ENCODE results near the gene CLTB.

CLTB gene

GRCh38 chr5:176401281-176402205 lies 14.8 kb downstream of the CLTB start:
- no peak for DNase-seq (ENCODE audit: low read depth in 2 of 2)

GRCh38 chr5:176400382-176401156 lies 15.8 kb downstream of the CLTB start:
- no peak for DNase-seq (ENCODE audit: low read depth in 2 of 2)

DNA sequence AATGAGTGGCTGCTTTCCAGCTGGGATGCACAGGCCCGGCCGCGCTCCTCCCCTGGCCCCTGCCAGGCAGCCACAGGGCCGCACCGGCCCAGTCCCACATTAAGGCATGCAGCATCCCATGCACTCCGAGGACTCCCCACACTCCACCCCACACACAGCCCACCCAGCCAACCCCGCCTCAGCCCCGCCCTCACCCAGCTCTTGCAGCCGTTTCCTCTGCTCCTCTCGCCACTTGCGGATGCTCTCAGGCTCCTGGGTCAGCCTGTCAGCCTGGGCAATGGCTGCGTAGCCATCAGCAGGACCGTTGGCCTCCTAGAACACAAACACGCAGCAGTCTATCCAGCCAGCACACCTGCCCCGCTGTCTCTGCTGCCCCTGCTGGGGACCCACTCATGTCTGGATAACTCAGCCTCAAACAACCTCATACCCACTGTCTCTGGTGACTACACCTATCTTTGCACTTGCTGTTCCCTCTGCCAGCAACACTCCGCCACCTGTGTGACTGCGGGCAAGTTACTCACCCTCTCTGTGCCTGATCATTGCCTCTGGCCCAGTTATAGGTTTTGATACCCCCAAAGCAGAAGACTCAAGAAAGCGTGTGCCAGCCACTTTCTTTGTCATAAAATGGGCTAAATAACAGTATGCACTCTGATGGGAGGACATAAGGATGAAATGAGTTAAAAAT lies 18.5 kb downstream of the CLTB start:
- DNase-seq (ENCODE audit: low read depth in 2 of 2): no peak

DNA sequence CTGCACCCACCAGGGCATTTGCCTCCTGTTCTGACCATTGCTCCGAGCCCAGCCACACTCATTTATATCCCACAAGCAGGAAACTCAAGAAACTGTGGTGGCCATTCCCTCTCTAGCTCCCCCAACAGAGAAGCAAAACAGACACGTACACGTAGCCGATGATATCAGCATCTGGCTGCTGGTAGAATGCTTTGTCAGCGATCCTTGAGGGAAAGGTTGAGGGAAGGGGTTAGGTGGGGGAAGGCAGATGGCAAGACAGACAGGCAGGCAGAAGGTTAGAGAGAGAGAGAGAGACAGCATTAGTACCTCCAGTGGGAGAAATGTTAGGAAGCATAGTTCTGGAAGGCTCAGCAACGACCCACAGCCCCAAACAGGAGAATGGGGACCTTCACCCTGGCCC lies 20.0 kb downstream of the CLTB start:
- DNase-seq (ENCODE audit: low read depth in 2 of 2): no peak

DNA sequence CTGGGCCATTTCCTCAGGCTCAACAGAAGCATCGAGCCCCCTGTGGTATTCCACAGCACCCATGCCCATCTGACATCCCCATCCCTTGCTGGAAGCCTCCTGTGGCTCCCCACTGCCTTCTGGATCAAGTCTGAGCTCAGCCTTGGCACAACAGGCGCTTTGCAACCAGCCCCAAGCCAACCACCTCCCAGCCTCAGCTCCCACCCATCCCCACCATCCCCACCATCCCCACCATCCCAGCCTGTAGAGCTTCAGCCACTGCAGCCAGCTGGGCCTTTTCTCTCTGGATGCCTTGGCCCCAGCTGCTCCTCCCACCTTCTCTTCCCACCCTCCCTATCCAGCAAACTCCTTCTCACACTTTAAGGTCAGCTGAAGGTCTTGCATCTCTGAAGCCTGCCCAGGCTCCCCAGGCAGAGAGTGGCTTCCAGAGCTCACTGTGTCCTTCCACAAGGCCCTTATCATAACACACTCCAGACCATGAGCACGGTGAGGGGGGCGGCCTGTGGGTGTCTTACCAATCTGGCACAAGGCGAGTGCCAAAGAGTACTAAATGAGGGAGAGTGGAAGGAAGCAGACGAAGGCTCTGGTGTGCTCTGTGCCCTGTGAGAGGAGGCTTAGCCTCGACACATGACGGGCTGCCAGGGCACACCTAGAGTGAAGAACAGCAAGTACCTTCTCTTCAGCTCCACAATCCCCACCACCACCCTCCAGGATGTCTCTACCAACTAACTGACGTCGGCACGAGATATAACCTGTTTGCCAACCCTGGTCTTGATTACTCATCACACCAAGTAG lies 21.3 kb downstream of the CLTB start:
- DNase-seq (ENCODE audit: low read depth in 2 of 2): no peak

GRCh38 chr5:176394096-176394495 lies 22.2 kb downstream of the CLTB start:
- DNase-seq (ENCODE audit: low read depth in 2 of 2): no peak

- no peak for DNase-seq (ENCODE audit: low read depth in 2 of 2)
Measured at GRCh38 chr5:176392526-176392925, 23.8 kb downstream of the CLTB start.

DNA sequence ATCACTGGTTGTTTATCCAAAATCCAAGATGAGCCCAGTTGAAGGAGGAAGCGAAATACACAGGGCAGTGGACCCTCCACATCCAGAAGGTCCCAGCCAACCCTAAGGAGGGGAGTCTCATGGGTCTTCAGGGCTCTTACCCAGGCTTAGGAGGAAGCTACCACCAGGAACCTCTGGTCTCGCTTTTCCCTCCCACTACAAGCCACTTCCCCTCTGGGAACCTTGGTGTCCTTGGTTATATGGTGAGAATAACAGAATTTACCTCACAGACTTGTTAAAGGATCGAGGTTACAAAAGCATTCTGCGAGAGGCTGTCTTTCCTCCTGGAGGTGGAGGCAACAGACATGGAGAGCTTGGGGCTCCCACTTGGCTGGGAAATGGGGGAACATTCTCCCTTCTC lies 24.3 kb downstream of the CLTB start:
- no peak for DNase-seq (ENCODE audit: low read depth in 2 of 2)

DNA sequence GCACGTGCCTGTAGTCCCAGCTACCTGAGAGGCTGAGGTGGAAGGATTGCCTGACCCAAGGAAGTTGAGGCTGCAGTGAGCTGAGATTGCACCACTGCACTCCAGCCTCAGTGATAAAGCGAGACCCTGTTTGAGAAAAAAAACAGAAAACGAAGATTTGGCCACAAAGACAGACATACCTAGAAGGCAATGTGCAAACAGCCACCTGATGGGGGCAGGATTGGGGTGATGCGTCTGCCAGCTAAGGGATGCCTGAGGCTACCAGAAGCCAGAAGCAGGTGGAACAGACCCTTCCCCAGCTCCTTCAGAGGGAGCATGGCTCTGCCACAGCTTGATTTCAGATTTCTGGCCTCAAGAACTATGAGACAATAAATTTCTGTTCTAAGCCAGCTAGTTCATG lies 24.9 kb downstream of the CLTB start:
- no peak for DNase-seq (ENCODE audit: low read depth in 2 of 2)

DNA sequence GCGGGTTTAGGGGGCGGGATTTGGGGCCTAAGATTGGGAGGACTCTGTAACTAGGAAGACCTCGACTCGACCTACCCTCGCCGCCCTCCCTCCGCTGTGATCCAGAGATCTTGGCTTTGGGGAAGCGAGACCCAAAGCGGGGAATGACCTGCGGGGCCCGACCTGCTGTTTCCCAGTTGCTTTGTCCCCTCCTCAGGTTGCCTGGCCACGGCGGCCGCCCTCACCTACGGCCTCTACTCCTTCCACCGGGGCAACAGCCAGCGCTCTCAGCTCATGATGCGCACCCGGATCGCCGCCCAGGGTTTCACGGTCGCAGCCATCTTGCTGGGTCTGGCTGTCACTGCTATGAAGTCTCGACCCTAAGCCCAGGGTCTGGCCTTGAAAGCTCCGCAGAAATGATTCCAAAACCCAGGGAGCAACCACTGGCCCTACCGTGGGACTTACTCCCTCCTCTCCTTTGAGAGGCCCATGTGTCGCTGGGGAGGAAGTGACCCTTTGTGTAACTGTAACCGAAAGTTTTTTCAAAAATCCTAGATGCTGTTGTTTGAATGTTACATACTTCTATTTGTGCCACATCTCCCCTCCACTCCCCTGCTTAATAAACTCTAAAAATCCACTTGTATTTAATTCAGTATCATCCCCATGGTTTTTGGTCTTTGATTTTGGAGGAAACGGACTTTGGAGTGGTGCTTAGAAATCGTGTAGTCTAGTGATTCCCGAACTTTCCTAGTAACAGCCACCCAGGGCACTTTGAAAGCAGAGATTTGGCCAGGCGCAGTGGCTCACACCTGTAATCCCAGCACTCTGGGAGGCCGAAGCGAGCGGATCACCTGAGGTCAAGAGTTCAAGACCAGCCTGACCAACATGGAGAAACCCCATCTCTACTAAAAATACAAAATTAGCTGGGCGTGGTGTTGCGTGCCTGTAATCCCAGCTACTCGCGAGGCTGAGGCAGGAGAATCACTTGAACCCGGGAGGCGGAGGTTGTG lies 26.9 kb downstream of the CLTB start:
- no peak for DNase-seq (ENCODE audit: low read depth in 2 of 2)

DNA sequence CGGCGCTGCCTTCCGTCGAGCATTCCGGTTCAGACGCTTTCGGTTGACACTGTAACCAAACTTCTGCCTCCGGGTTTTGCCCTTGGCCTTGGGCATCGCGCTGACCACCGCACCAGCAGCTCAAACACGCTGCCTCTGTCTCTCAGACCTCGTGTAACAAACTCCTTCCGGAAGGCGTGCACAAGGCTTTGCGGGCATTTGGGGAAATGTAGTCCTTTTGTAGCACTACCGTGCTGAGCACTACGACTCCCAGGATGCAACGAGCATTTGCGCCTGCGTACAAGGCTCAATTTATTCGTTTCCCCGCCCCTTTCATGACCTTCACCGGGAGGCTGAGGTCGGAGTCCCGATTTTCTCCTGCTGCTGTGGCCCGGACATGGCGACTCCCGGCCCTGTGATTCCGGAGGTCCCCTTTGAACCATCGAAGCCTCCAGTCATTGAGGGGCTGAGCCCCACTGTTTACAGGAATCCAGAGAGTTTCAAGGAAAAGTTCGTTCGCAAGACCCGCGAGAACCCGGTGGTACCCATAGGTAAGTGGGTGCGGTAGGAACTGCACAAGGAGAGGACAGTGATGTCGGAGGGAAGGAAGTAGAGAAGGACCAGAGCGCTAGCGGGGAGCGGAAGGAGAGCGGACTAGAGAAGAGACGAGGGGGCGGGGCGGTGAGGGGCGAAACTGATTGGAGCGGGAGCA lies 27.8 kb downstream of the CLTB start, which contains the start of the genes HIGD2A and NOP16:
TSS of gene HIGD2A (plus strand) at position 308 of the 691 bp plus-strand sequence. CDS start at position 377, 69 bp downstream.
TSS of gene NOP16 (minus strand) at position 155 of the 691 bp plus-strand sequence. CDS start at position 96, 59 bp downstream.
- peak; percentile 95 to 99 for DNase-seq (ENCODE audit: low read depth in 2 of 2)

DNA sequence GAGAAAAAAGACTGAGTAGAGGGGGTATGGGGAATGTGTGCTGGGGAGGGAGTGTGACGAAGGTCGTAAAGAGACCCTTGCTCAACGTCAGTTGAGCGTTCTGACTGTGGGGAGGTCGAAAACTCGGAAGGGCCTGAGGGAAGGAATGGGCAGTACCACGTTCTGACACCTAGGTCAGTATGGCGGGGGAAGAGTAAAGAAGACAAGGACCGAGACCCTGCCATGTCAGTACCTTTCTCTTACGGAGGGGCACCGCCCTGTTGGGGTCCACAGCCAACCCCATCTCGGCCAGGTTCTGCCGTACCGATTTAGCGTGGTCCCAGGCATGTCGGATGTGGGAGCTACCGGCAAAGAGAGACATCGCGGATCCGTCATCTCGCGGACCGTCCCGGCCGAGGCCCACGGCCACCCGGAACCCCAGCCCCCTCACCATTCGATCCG lies 28.3 kb downstream of the CLTB start:
- no peak for DNase-seq (ENCODE audit: low read depth in 2 of 2)

GRCh38 chr5:176387384-176387925 lies 28.9 kb downstream of the CLTB start:
- DNase-seq (ENCODE audit: low read depth in 2 of 2): no peak

- no peak for DNase-seq (ENCODE audit: low read depth in 2 of 2)
Measured at GRCh38 chr5:176386491-176386890, 29.8 kb downstream of the CLTB start.

DNA sequence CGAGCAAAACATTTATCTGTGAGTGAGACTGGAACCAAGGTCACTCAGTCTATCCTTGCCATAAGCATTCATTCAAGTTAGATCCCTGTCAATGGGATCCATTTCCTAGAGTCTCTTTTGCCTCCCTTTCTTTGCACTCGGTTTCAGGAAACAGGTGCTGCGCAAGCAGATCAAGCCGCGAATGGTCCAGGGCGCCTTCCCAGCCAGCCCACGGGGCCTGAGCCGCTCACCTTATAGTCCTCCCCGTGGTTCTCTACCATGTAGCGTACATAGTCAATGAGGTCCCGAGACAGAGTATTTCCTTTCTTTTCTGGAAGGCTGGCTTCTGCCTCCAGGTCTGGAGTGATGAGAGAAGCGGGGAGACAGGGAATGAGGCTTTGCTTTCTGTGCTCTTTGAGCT lies 31.3 kb downstream of the CLTB start:
- no peak for DNase-seq (ENCODE audit: low read depth in 2 of 2)

- no peak for DNase-seq (ENCODE audit: low read depth in 2 of 2)
Measured at GRCh38 chr5:176384366-176384930, 31.9 kb downstream of the CLTB start.

DNA sequence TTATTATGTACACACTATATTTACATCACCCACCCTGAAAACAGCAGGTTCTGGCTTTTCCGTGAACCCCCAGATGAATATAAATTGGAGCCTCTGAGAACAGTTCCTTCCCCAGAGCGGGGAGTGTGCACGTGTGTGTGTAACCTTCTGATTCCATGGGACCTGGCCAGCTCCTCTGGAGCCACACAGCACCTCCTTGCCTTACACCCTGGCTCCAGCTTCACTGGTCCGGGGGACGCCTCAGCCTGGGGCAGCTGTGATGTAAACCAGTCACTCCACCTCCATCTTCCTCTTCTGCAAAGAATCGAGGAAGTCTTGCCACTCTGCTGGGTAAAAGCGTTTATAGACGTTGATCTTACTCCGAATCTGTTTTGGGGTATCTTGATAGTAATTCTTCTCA lies 32.4 kb downstream of the CLTB start:
- DNase-seq (ENCODE audit: low read depth in 2 of 2): no peak

DNA sequence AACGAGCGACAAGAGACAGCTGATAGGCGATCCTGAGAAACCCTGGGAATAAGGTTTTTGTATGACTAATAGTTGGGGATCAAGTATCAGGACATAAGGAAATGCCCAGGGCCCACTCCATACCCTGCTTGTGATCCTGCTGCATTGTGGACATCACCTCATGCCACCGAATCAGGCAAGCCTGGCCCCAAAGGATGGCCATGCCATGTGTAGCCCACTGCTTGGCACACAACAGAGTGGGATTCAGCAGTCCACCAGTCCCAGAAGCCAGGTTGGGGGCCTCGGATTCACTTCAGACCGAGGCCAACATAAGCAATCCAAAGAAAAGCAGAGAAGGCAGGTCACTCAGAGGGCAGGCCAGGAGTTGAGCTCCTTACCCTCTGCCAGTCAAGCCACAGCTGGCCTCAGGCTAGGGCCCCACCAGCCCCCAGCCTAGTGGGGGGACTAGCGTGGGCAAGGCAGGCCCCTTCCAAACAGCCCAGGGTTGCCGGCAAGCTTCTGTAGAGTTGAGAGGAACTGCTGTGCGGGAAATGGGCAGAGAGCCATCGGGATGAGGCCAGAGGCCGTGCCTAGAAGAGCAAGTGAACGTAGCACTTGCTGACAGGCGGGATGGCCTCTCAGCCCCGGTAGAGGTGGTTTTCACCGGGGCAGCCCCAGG lies 33.0 kb downstream of the CLTB start:
- DNase-seq (ENCODE audit: low read depth in 2 of 2): no peak
